ENCODE data around the gene RAB5A.
"Not testable (repeated sequence)": the region's sequence is repeated elsewhere in the genome, so short reads cannot be mapped to it uniquely, and the experiment has no call there.

RAB5A gene

GRCh38 chr3:19954676-19955075 lies 7.8 kb downstream of the RAB5A start:
- Histone ChIP-seq H3K27ac (ENCODE audit: low read length) (no peak overlapping the region), H3K27me3 (ENCODE audit: control insufficient read depth, insufficient read depth, low read length) (no peaks in the 10 kb centered on the region), H3K4me3 (ENCODE audit: low read length) (no peak overlapping the region), H3K36me3 (ENCODE audit: control insufficient read depth, low read depth, low read length) (peaks cover 26% of the 10 kb centered on the region), H3K4me1 (ENCODE audit: control insufficient read depth, low read depth, low read length) (no peaks in the 10 kb centered on the region), H3K9me3 (ENCODE audit: control insufficient read depth, low read depth, low read length) (no peaks in the 10 kb centered on the region), H3K9ac (ENCODE audit: low read length) (no peak overlapping the region)

GRCh38 chr3:19957354-19957753 lies 10.5 kb downstream of the RAB5A start:
- not testable (repeated sequence) for H3K27me3 ChIP-seq (ENCODE audit: control insufficient read depth, insufficient read depth, low read length); H3K9ac ChIP-seq (ENCODE audit: low read length); H3K4me1 ChIP-seq (ENCODE audit: control insufficient read depth, low read depth, low read length); H3K36me3 ChIP-seq (ENCODE audit: control insufficient read depth, low read depth, low read length); H3K27ac ChIP-seq (ENCODE audit: low read length); H3K4me3 ChIP-seq (ENCODE audit: low read length); H3K9me3 ChIP-seq (ENCODE audit: control insufficient read depth, low read depth, low read length)

DNA sequence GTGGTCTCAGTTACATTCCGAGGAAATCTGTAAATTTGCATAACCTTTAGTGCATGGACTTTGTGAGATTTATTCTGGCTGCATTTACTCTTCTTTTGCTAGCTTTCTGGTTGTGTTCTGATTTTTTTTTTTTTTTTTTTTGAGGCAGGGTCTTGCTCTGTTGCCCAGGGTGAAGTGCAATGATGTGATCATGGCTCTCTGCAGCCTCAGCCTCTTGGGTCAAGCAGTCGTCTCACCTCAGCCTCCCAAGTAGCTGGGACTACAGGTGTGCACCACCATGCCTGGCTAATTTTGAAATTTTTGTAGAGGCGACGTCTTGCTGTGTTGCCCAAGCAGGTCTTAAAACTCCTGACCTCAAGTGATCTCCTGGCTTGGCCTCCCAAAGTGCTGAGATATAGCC lies 12.6 kb downstream of the RAB5A start:
- peaks cover 3% of the 10 kb centered on the region for H3K36me3 ChIP-seq (ENCODE audit: control insufficient read depth, low read depth, low read length)
- no peaks in the 10 kb centered on the region for H3K9me3 ChIP-seq (ENCODE audit: control insufficient read depth, low read depth, low read length)

DNA sequence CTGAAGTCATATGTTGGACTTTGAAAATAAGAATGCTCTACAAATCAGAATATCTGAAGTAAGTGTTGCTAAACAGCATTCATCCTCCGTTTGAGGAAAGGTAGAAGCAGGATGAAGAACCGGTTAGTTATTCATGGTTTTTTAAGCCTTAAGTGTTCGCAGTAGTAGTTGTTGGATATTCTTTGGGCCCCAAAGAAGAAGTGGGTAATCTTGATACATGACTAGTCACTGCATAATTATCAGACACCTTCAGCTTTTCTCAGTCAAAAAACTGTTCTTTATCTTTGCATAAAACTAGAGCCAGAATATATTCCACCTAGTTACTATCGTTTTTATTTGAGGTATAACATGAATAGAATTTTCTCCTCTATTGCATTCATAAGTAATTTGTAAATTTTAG lies 13.8 kb downstream of the RAB5A start:
- H3K36me3 ChIP-seq (ENCODE audit: control insufficient read depth, low read depth, low read length), result no peaks in the 10 kb centered on the region
- no peak overlapping the region for H3K27ac ChIP-seq (ENCODE audit: low read length)
- H3K27me3 ChIP-seq (ENCODE audit: control insufficient read depth, insufficient read depth, low read length), result no peaks in the 10 kb centered on the region
- H3K4me3 ChIP-seq (ENCODE audit: low read length), result no peak overlapping the region
- H3K4me1 ChIP-seq (ENCODE audit: control insufficient read depth, low read depth, low read length), result no peaks in the 10 kb centered on the region
- no peaks in the 10 kb centered on the region for H3K9me3 ChIP-seq (ENCODE audit: control insufficient read depth, low read depth, low read length)
- H3K9ac ChIP-seq (ENCODE audit: low read length), result no peak overlapping the region

More for the DNA sequence above, 12.6 kb downstream of the RAB5A start:
- no peaks in the 10 kb centered on the region for H3K4me1 ChIP-seq (ENCODE audit: control insufficient read depth, low read depth, low read length)
- no peaks in the 10 kb centered on the region for H3K27me3 ChIP-seq (ENCODE audit: control insufficient read depth, insufficient read depth, low read length)
- no peak overlapping the region for H3K4me3 ChIP-seq (ENCODE audit: low read length)
- no peak overlapping the region for H3K9ac ChIP-seq (ENCODE audit: low read length)
- no peak overlapping the region for H3K27ac ChIP-seq (ENCODE audit: low read length)

DNA sequence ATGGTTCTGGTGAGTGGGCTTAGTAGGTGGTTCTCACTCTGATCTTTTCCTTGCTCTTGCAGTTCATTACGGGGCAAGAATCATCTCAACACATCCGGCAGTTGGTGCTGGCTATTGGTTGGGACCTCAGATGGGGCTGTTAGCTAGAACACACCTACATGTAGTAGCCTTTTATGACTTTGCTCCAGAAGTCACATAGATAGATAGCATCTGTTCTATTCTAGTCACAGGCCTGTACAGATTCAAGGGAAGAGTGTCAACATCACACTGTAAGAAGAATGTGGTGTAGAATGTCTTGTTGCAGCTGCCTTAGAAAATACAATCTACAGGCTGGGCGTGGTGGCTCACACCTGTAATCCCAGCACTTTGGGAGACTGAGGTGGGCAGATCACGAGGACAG lies 15.1 kb downstream of the RAB5A start:
- Histone ChIP-seq H3K27me3 (ENCODE audit: control insufficient read depth, insufficient read depth, low read length) (no peaks in the 10 kb centered on the region), H3K36me3 (ENCODE audit: control insufficient read depth, low read depth, low read length) (no peaks in the 10 kb centered on the region), H3K4me3 (ENCODE audit: low read length) (no peak overlapping the region), H3K27ac (ENCODE audit: low read length) (no peak overlapping the region), H3K9me3 (ENCODE audit: control insufficient read depth, low read depth, low read length) (no peaks in the 10 kb centered on the region), H3K4me1 (ENCODE audit: control insufficient read depth, low read depth, low read length) (no peaks in the 10 kb centered on the region), H3K9ac (ENCODE audit: low read length) (no peak overlapping the region)

GRCh38 chr3:19967208-19967607 lies 20.3 kb downstream of the RAB5A start:
- no peak overlapping the region for H3K4me3 ChIP-seq (ENCODE audit: low read length)
- no peaks in the 10 kb centered on the region for H3K9me3 ChIP-seq (ENCODE audit: control insufficient read depth, low read depth, low read length)
- H3K36me3 ChIP-seq (ENCODE audit: control insufficient read depth, low read depth, low read length), result peaks cover 3% of the 10 kb centered on the region
- H3K27me3 ChIP-seq (ENCODE audit: control insufficient read depth, insufficient read depth, low read length), result no peaks in the 10 kb centered on the region
- no peak overlapping the region for H3K9ac ChIP-seq (ENCODE audit: low read length)
- no peaks in the 10 kb centered on the region for H3K4me1 ChIP-seq (ENCODE audit: control insufficient read depth, low read depth, low read length)
- H3K27ac ChIP-seq (ENCODE audit: low read length), result no peak overlapping the region

DNA sequence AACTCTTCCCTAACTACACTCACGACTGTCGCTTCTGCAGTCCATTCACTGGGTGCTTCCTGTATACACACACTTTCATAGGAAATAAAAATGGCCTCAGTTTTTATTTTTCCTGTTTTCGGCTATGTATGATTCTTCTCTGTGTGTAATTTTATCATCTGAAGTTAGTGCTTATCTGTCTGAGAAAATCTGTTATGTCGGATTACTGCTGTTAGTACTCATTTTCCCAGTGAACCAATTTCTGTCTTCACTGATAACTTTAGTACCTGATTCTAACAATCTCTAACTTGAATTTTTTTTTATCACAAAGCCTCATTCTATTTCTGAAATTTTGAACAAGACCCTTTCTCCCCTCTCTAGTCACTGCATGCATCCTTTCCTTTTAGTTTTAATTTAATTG lies 20.9 kb downstream of the RAB5A start:
- Histone ChIP-seq H3K9me3 (ENCODE audit: control insufficient read depth, low read depth, low read length) (no peaks in the 10 kb centered on the region), H3K9ac (ENCODE audit: low read length) (no peak overlapping the region), H3K4me3 (ENCODE audit: low read length) (no peak overlapping the region), H3K4me1 (ENCODE audit: control insufficient read depth, low read depth, low read length) (no peaks in the 10 kb centered on the region), H3K27ac (ENCODE audit: low read length) (no peak overlapping the region), H3K27me3 (ENCODE audit: control insufficient read depth, insufficient read depth, low read length) (no peaks in the 10 kb centered on the region), H3K36me3 (ENCODE audit: control insufficient read depth, low read depth, low read length) (peaks cover 3% of the 10 kb centered on the region)

GRCh38 chr3:19970327-19970726 lies 23.4 kb downstream of the RAB5A start:
- H3K9ac ChIP-seq (ENCODE audit: low read length), result no peak overlapping the region
- peaks cover 14% of the 10 kb centered on the region for H3K36me3 ChIP-seq (ENCODE audit: control insufficient read depth, low read depth, low read length)
- H3K9me3 ChIP-seq (ENCODE audit: control insufficient read depth, low read depth, low read length), result no peaks in the 10 kb centered on the region
- no peak overlapping the region for H3K4me3 ChIP-seq (ENCODE audit: low read length)
- no peaks in the 10 kb centered on the region for H3K4me1 ChIP-seq (ENCODE audit: control insufficient read depth, low read depth, low read length)
- H3K27ac ChIP-seq (ENCODE audit: low read length), result no peak overlapping the region
- H3K27me3 ChIP-seq (ENCODE audit: control insufficient read depth, insufficient read depth, low read length), result no peaks in the 10 kb centered on the region

GRCh38 chr3:19972054-19972453 lies 25.2 kb downstream of the RAB5A start:
- H3K9ac ChIP-seq (ENCODE audit: low read length), result no peak overlapping the region
- H3K27me3 ChIP-seq (ENCODE audit: control insufficient read depth, insufficient read depth, low read length), result no peaks in the 10 kb centered on the region
- peaks cover 25% of the 10 kb centered on the region for H3K36me3 ChIP-seq (ENCODE audit: control insufficient read depth, low read depth, low read length)
- no peaks in the 10 kb centered on the region for H3K9me3 ChIP-seq (ENCODE audit: control insufficient read depth, low read depth, low read length)
- H3K4me3 ChIP-seq (ENCODE audit: low read length), result no peak overlapping the region
- H3K27ac ChIP-seq (ENCODE audit: low read length), result no peak overlapping the region
- H3K4me1 ChIP-seq (ENCODE audit: control insufficient read depth, low read depth, low read length), result no peaks in the 10 kb centered on the region

GRCh38 chr3:19988904-19989303 lies 42.0 kb downstream of the RAB5A start:
- not testable (repeated sequence) for H3K4me3 ChIP-seq (ENCODE audit: low read length); H3K4me1 ChIP-seq (ENCODE audit: control insufficient read depth, low read depth, low read length); H3K27me3 ChIP-seq (ENCODE audit: control insufficient read depth, insufficient read depth, low read length); H3K9me3 ChIP-seq (ENCODE audit: control insufficient read depth, low read depth, low read length); H3K27ac ChIP-seq (ENCODE audit: low read length); H3K9ac ChIP-seq (ENCODE audit: low read length)
- peaks cover 11% of the 10 kb centered on the region for H3K36me3 ChIP-seq (ENCODE audit: control insufficient read depth, low read depth, low read length)

DNA sequence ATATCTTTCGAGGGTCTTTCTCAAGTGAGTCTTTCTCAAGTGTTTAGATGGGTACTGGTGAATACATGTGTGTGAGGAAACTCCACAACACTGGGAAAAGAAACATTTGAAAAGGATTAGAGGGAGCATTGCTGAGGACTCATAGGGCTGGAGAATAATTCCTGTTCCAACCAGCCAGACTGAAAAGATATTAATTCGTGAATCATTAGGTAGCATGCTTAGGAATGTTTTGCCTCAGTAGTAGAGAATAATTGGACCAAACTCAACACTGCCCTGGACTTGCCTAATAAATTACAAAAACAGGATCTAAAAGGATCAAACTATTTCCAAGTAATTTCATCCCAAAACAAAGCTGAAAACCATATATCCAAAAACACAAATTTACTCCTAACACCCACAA lies 47.9 kb downstream of the RAB5A start:
- H3K9ac ChIP-seq (ENCODE audit: low read length), result no peak overlapping the region

DNA sequence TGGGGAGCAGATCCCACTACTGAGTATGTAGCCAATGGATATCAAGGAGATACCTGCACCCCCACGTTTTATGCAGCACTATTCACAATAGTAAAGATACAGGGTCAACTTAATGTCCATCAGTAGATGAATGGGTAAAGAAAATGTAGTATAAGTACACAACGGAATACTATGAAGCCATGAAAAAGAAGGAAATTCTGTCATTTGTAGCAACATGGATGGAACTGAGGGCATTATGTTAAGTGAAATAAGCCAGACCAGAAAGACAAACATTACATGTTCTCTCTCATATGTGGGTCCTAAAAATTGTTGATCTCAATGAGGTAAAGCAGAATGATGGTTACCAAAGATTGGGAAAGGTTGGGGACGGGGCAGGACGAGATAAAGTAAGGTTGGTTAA lies 50.6 kb downstream of the RAB5A start:
- Histone ChIP-seq H3K9me3 (ENCODE audit: control insufficient read depth, low read depth, low read length) (no peaks in the 10 kb centered on the region), H3K36me3 (ENCODE audit: control insufficient read depth, low read depth, low read length) (no peaks in the 10 kb centered on the region), H3K4me1 (ENCODE audit: control insufficient read depth, low read depth, low read length) (no peaks in the 10 kb centered on the region), H3K27ac (ENCODE audit: low read length) (no peak overlapping the region), H3K4me3 (ENCODE audit: low read length) (no peak overlapping the region), H3K27me3 (ENCODE audit: control insufficient read depth, insufficient read depth, low read length) (no peaks in the 10 kb centered on the region), H3K9ac (ENCODE audit: low read length) (no peak overlapping the region)

More for the DNA sequence above, 47.9 kb downstream of the RAB5A start:
- Histone ChIP-seq H3K4me1 (ENCODE audit: control insufficient read depth, low read depth, low read length) (no peaks in the 10 kb centered on the region), H3K9me3 (ENCODE audit: control insufficient read depth, low read depth, low read length) (no peaks in the 10 kb centered on the region), H3K27me3 (ENCODE audit: control insufficient read depth, insufficient read depth, low read length) (no peaks in the 10 kb centered on the region), H3K4me3 (ENCODE audit: low read length) (no peak overlapping the region), H3K27ac (ENCODE audit: low read length) (no peak overlapping the region), H3K36me3 (ENCODE audit: control insufficient read depth, low read depth, low read length) (no peaks in the 10 kb centered on the region)
